IMR-90 (cell line): ENCODE measurements around the gene C1orf159. TPM values are rescaled to one million over a fixed set of nuclear protein-coding genes. Genes with fewer than 3 reads are reported as not detected.
A peak's percentile ranks its signal among the peaks of the same experiment; 100 is the strongest.

Experiments used
- ATAC-seq: fragments of 200-7000 bp; cut with Tn5 transposase; 2 replicates; pipeline ENCODE4 v1.9.1; 2020; ENCODE audit warnings: low read depth, mild to moderate bottlenecking, moderate library complexity
- BruUV-seq: library from RNA; stranded (reverse); fragments of 400-500 nt; replicated peaks from 2 replicates; lab custom pipeline; 2021; lab: Mats Ljungman, UMichigan
- CTCF ChIA-PET: fragments of 300-600 bp; formaldehyde crosslinking; extraction: SDS; loops from one replicate; lab custom pipeline; 2021; ENCODE audit warnings: antibody characterized with exemption; lab: Yijun Ruan, JAX
- POLR2A ChIA-PET: fragments of 300-600 bp; sonication (Branson Sonifier 250); formaldehyde crosslinking; loops from one replicate; lab custom pipeline; 2022; ENCODE audit warnings: antibody characterized with exemption; ENCODE audit not compliant: unreplicated experiment; lab: Charles Lee
- DNase-seq: peaks from one replicate; pipeline ENCODE4 v3.0.0; 2013
- H2AFZ ChIP-seq: replicated peaks from 2 replicates; pipeline ENCODE3; 2013; ENCODE audit warnings: low read length, mild to moderate bottlenecking; ENCODE audit not compliant: poor library complexity
- H2AK5ac ChIP-seq: 2 replicates; pipeline ENCODE4 v1.6.1; 2013; ENCODE audit warnings: low read depth, low read length, inconsistent platforms
- H2AK9ac ChIP-seq: replicated peaks from 2 replicates; pipeline ENCODE3; 2013; ENCODE audit warnings: mild to moderate bottlenecking, low read depth, low read length, moderate library complexity; ENCODE audit not compliant: poor library complexity
- H2BK120ac ChIP-seq: 2 replicates; pipeline ENCODE4 v1.6.1; 2013; ENCODE audit warnings: low read depth, low read length, inconsistent platforms
- H2BK15ac ChIP-seq: 3 replicates; pipeline ENCODE4 v1.6.1; 2013; ENCODE audit warnings: low read depth, low read length, inconsistent platforms
- H2BK20ac ChIP-seq: 2 replicates; pipeline ENCODE4 v1.6.1; 2013; ENCODE audit warnings: low read depth, mild to moderate bottlenecking, inconsistent platforms, low read length, moderate library complexity
- H2BK5ac ChIP-seq: 2 replicates; pipeline ENCODE4 v1.6.1; 2013; ENCODE audit warnings: mild to moderate bottlenecking, low read depth, low read length, inconsistent platforms; ENCODE audit not compliant: poor library complexity, severe bottlenecking
- H3K14ac ChIP-seq: replicated peaks from 2 replicates; pipeline ENCODE4 v1.6.1; 2013; ENCODE audit warnings: low read depth, low read length, inconsistent platforms
- H3K18ac ChIP-seq: 2 replicates; pipeline ENCODE4 v1.6.1; 2013; ENCODE audit warnings: low read depth, low read length, control low read depth
- H3K23ac ChIP-seq: 2 replicates; pipeline ENCODE4 v1.6.1; 2013; ENCODE audit warnings: low read depth, low read length, inconsistent platforms
- H3K27ac ChIP-seq: 2 replicates; pipeline ENCODE4 v1.5.1; 2013; ENCODE audit warnings: mild to moderate bottlenecking, control low read depth, low read length; ENCODE audit not compliant: insufficient read depth
- H3K27me3 ChIP-seq: 2 replicates; pipeline ENCODE4 v1.6.1; 2013; ENCODE audit warnings: low read length; ENCODE audit not compliant: control insufficient read depth, insufficient read depth
- H3K36me3 ChIP-seq: 2 replicates; pipeline ENCODE4 v1.6.1; 2013; ENCODE audit warnings: low read length, mixed read lengths; ENCODE audit not compliant: control insufficient read depth, insufficient read depth
- H3K4ac ChIP-seq: 2 replicates; pipeline ENCODE4 v1.6.1; 2013; ENCODE audit warnings: low read depth, low read length, inconsistent platforms
- H3K4me1 ChIP-seq: 2 replicates; pipeline ENCODE4 v1.6.1; 2013; ENCODE audit warnings: low read length, mixed read lengths; ENCODE audit not compliant: control insufficient read depth, insufficient read depth
- H3K4me2 ChIP-seq: 2 replicates; pipeline ENCODE4 v1.6.1; 2013; ENCODE audit warnings: low read depth, mild to moderate bottlenecking, control low read depth, low read length, moderate library complexity
- H3K4me3 ChIP-seq: 2 replicates; pipeline ENCODE4 v1.5.1; 2013; ENCODE audit warnings: low read depth, mild to moderate bottlenecking, control low read depth, low read length, moderate library complexity; ENCODE audit not compliant: insufficient read depth
- H3K56ac ChIP-seq: 2 replicates; pipeline ENCODE4 v1.6.1; 2013; ENCODE audit warnings: low read length, inconsistent platforms; ENCODE audit not compliant: insufficient read depth; ENCODE audit errors: extremely low read depth
- H3K79me1 ChIP-seq, 2 experiments: 2 replicates each; pipeline ENCODE4 v1.6.1; 2013; ENCODE audit warnings: low read length in 2 of 2, inconsistent platforms in 1 of 2, low read depth in 1 of 2
- H3K9ac ChIP-seq: 2 replicates; pipeline ENCODE4 v1.6.1; 2013; ENCODE audit warnings: low read depth, low read length, control low read depth
- H3K9me1 ChIP-seq: 2 replicates; pipeline ENCODE4 v1.6.1; 2013; ENCODE audit warnings: low read length, inconsistent platforms; ENCODE audit not compliant: insufficient read depth
- H3K9me3 ChIP-seq: 2 replicates; pipeline ENCODE4 v1.6.1; 2013; ENCODE audit warnings: low read length; ENCODE audit not compliant: control insufficient read depth, insufficient read depth
- H4K20me1 ChIP-seq: 2 replicates; pipeline ENCODE4 v1.6.1; 2013; ENCODE audit warnings: low read length, inconsistent platforms; ENCODE audit not compliant: insufficient read depth
- H4K5ac ChIP-seq: 2 replicates; pipeline ENCODE4 v1.6.1; 2013; ENCODE audit warnings: mild to moderate bottlenecking, low read depth, low read length, control low read depth
- H4K8ac ChIP-seq, 2 experiments: 2 replicates each; pipeline ENCODE4 v1.6.1; 2013; ENCODE audit warnings: low read depth in 2 of 2, low read length in 2 of 2, control low read depth in 1 of 2, inconsistent platforms in 1 of 2
- H4K91ac ChIP-seq: 2 replicates; pipeline ENCODE4 v1.6.1; 2013; ENCODE audit warnings: low read depth, low read length, inconsistent platforms; ENCODE audit not compliant: insufficient read depth
- BHLHE40 ChIP-seq: fragments of 150-350 bp; IDR thresholded peaks from 2 replicates; pipeline ENCODE4 v1.6.1; 2016; ENCODE audit warnings: mild to moderate bottlenecking, low read depth, low read length
- CEBPB ChIP-seq: IDR thresholded peaks from 2 replicates; pipeline ENCODE4 v1.6.1; 2012; ENCODE audit warnings: low read depth, low read length, improper control_type of control experiment
- CHD1 ChIP-seq: IDR thresholded peaks from 2 replicates; pipeline ENCODE4 v1.6.1; 2012; ENCODE audit warnings: low read depth, low read length, improper control_type of control experiment
- CTCF ChIP-seq: conservative IDR thresholded peaks from 2 replicates; pipeline ENCODE4 v1.5.1; 2012; ENCODE audit warnings: mild to moderate bottlenecking, low read depth, low read length, improper control_type of control experiment
- FOS ChIP-seq: fragments of 150-350 bp; IDR thresholded peaks from 2 replicates; pipeline ENCODE4 v1.6.1; 2016; ENCODE audit warnings: low read depth, low read length
- MAFK ChIP-seq: IDR thresholded peaks from 2 replicates; pipeline ENCODE4 v1.6.1; 2012; ENCODE audit warnings: low read depth, low read length, improper control_type of control experiment
- MAZ ChIP-seq: IDR thresholded peaks from 2 replicates; pipeline ENCODE4 v1.6.1; 2012; ENCODE audit warnings: low read depth, mild to moderate bottlenecking, low read length, improper control_type of control experiment, moderate library complexity, borderline replicate concordance
- MXI1 ChIP-seq: IDR thresholded peaks from 2 replicates; pipeline ENCODE4 v1.6.1; 2012; ENCODE audit warnings: low read depth, mild to moderate bottlenecking, low read length, moderate library complexity, borderline replicate concordance
- NFE2L2 ChIP-seq: fragments of 150-350 bp; IDR thresholded peaks from 2 replicates; pipeline ENCODE4 v1.6.1; 2016; ENCODE audit warnings: low read depth, mild to moderate bottlenecking, low read length
- POLR2A ChIP-seq: IDR thresholded peaks from 2 replicates; pipeline ENCODE4 v1.6.1; 2012; ENCODE audit warnings: mild to moderate bottlenecking, low read depth, low read length
- RAD21 ChIP-seq: IDR thresholded peaks from 2 replicates; pipeline ENCODE4 v1.6.1; 2012; ENCODE audit warnings: low read length, improper control_type of control experiment
- RCOR1 ChIP-seq: IDR thresholded peaks from 2 replicates; pipeline ENCODE4 v1.6.1; 2012; ENCODE audit warnings: mild to moderate bottlenecking, low read length, improper control_type of control experiment; ENCODE audit not compliant: insufficient replicate concordance
- RFX5 ChIP-seq: IDR thresholded peaks from 2 replicates; pipeline ENCODE4 v1.8.0; 2012; ENCODE audit warnings: low read depth, mild to moderate bottlenecking, low read length, moderate library complexity
- SMC3 ChIP-seq: fragments of 150-350 bp; IDR thresholded peaks from 2 replicates; pipeline ENCODE4 v1.6.1; 2016; ENCODE audit warnings: low read depth, mild to moderate bottlenecking, antibody characterized with exemption, low read length, moderate library complexity
- USF2 ChIP-seq: fragments of 150-350 bp; IDR thresholded peaks from 2 replicates; pipeline ENCODE4 v1.6.1; 2017; ENCODE audit warnings: mild to moderate bottlenecking, antibody characterized with exemption, low read length, low read depth
- WGBS, 2 experiments: methylation state at CpG; one replicate each; pipeline versions ENCODE4 v1.1.5 to v1.1.7; 2013; ENCODE audit warnings: missing lambda C conversion rate in 2 of 2; ENCODE audit not compliant: insufficient read length in 1 of 2; ENCODE audit errors: extremely low coverage in 2 of 2; 5-methylcytosine and 5-hydroxymethylcytosine counted together
- dilution Hi-C: fragments of 300-500 bp; cut with HindIII; formaldehyde crosslinking; loops from one replicate; pipeline ENCODE4 v1.14.3; 2018; ENCODE audit warnings: low sequenced_read_pairs; ENCODE audit not compliant: unreplicated experiment
- in situ Hi-C: fragments of 300-500 bp; cut with MboI; formaldehyde crosslinking; loops from 3 replicates; pipeline ENCODE4 v1.14.3; 2019; ENCODE audit warnings: low sequenced_read_pairs, inconsistent platforms, mixed read lengths
- intact Hi-C: fragments of 100-400 bp; cut with micrococcal nuclease; formaldehyde crosslinking; loops from 2 replicates; pipeline ENCODE4 v1.10.0; 2022
- polyA plus RNA-seq, 3 experiments: library from polyadenylated mRNA; depleted of rRNA; stranded (reverse); fragments of >200 nt; gene quantifications; 2 replicates each; pipeline ENCODE4 v1.2.3, GENCODE V29; 2012; ENCODE audit warnings: low replicate concordance in 1 of 3
- total RNA-seq: library from RNA; depleted of rRNA; stranded (reverse); fragments of >200 nt; gene quantifications from 2 replicates; pipeline ENCODE4 v1.2.3, GENCODE V29; 2012

Gene C1orf159
- total and polyA plus RNA-seq, 2 of the 4 experiments (the other 2 are of a cell fraction) = 2.9 to 12.6 TPM

GRCh38 chr1:1156140-1157032 lies 40.5 kb upstream of the C1orf159 start:
- in situ Hi-C loops = no loop called here
- Histone ChIP-seq H2BK15ac (no peak overlapping the region), H3K56ac (no peak overlapping the region), H3K4ac (no peak overlapping the region), H3K79me1 (no peaks in the 10 kb centered on the region), H4K5ac (no peak overlapping the region), H3K27ac (no peak overlapping the region), H3K4me3 (no peak overlapping the region), H4K20me1 (no peaks in the 10 kb centered on the region), H3K18ac (no peak overlapping the region), H3K4me1 (peaks cover 11% of the 10 kb centered on the region), H3K36me3 (no peaks in the 10 kb centered on the region), H4K91ac (no peak overlapping the region), H2AK5ac (no peak overlapping the region), H4K8ac (no peak overlapping the region), H2AK9ac (no peak overlapping the region), H3K23ac (no peak overlapping the region), H3K9me1 (no peaks in the 10 kb centered on the region; the same call in 1 of the 2 replicates), H2AFZ (peak overlapping the region; percentile 73), H2BK5ac (no peak overlapping the region), H2BK120ac (no peak overlapping the region), H3K27me3 (no peaks in the 10 kb centered on the region), H2BK20ac (no peak overlapping the region), H3K9me3 (no peaks in the 10 kb centered on the region; the same call in 1 of the 2 replicates), H3K14ac (no peak overlapping the region), H3K9ac (no peak overlapping the region), H3K4me2 (no peak overlapping the region)
- WGBS, 2 experiments = 92% methylated on average over 4 of the region's 26 CpGs; no CpG with 5 or more reads in 1 of the 2 experiments
- intact Hi-C loops = no loop called here
- no TSS peak for BruUV-seq
- ATAC-seq (no peak), DNase-seq (no peak)
- TF ChIP-seq FOS (no peak), MAFK (no peak), CEBPB (no peak), BHLHE40 (no peak), CHD1 (no peak), USF2 (no peak), RFX5 (no peak), RCOR1 (no peak), RAD21 (no peak), MXI1 (no peak), NFE2L2 (no peak), SMC3 (no peak), CTCF (no peak), POLR2A (no peak), MAZ (no peak)
- dilution Hi-C loops = no loop called here
- ChIA-PET POLR2A (no interaction called here), CTCF (no interaction called here)
